WTC11 (cell line): ENCODE measurements around the gene ANO7.

Experiments used
- CREB1 ChIP-seq: sonication (generic); formaldehyde crosslinking; IDR thresholded peaks from 2 replicates; pipeline ENCODE4 v1.8.0; 2023; ENCODE audit warnings: mild to moderate bottlenecking, missing genetic modification reagents
- ETV6 ChIP-seq: sonication (generic); formaldehyde crosslinking; IDR thresholded peaks from 2 replicates; pipeline ENCODE4 v1.8.1; 2022; ENCODE audit warnings: mild to moderate bottlenecking, missing genetic modification reagents
- GABPB1 ChIP-seq: sonication (generic); formaldehyde crosslinking; IDR thresholded peaks from 2 replicates; pipeline ENCODE4 v1.8.1; 2023; ENCODE audit warnings: mild to moderate bottlenecking, missing genetic modification reagents
- IRF2 ChIP-seq: sonication (generic); formaldehyde crosslinking; IDR thresholded peaks from 2 replicates; pipeline ENCODE4 v1.8.0; 2022; ENCODE audit warnings: low read depth, missing genetic modification reagents, borderline replicate concordance
- MAX ChIP-seq: sonication (generic); formaldehyde crosslinking; IDR thresholded peaks from 2 replicates; pipeline ENCODE4 v1.8.0; 2022; ENCODE audit warnings: mild to moderate bottlenecking, missing genetic modification reagents
- NR3C1 ChIP-seq: sonication (generic); formaldehyde crosslinking; conservative IDR thresholded peaks from 2 replicates; pipeline ENCODE4 v1.8.1; 2023; ENCODE audit warnings: low read depth, mild to moderate bottlenecking, missing genetic modification reagents
- RELA ChIP-seq: sonication (generic); formaldehyde crosslinking; IDR thresholded peaks from 2 replicates; pipeline ENCODE4 v1.8.1; 2022; ENCODE audit warnings: missing genetic modification reagents, mild to moderate bottlenecking, borderline replicate concordance
- TP53 ChIP-seq: sonication (generic); formaldehyde crosslinking; IDR thresholded peaks from 2 replicates; pipeline ENCODE4 v1.8.1; 2023; ENCODE audit warnings: mild to moderate bottlenecking, missing genetic modification reagents
- USF1 ChIP-seq: sonication (generic); formaldehyde crosslinking; IDR thresholded peaks from 2 replicates; pipeline ENCODE4 v1.8.0; 2022; ENCODE audit warnings: mild to moderate bottlenecking, missing genetic modification reagents
- ZBTB43 ChIP-seq: sonication (generic); formaldehyde crosslinking; IDR thresholded peaks from 2 replicates; pipeline ENCODE4 v1.8.1; 2023; ENCODE audit warnings: mild to moderate bottlenecking, missing genetic modification reagents
- ZNF416 ChIP-seq: fragments of 250-450 bp; sonication (Bioruptor Pico); IDR thresholded peaks from 2 replicates; pipeline ENCODE4 v1.9.0; 2021; ENCODE audit warnings: mild to moderate bottlenecking, inconsistent platforms
- ZNF423 ChIP-seq: fragments of 250-450 bp; sonication (Bioruptor Pico); IDR thresholded peaks from 2 replicates; pipeline ENCODE4 v2.1.2; 2022; ENCODE audit warnings: mild to moderate bottlenecking, moderate library complexity
- TF ChIP-seq, protein P1 (sequence below): fragments of 200-600 bp; IDR thresholded peaks from 2 replicates; pipeline ENCODE4 v1.8.0; 2022; ENCODE audit warnings: antibody characterized with exemption

- TF ChIP-seq, protein P1, sequence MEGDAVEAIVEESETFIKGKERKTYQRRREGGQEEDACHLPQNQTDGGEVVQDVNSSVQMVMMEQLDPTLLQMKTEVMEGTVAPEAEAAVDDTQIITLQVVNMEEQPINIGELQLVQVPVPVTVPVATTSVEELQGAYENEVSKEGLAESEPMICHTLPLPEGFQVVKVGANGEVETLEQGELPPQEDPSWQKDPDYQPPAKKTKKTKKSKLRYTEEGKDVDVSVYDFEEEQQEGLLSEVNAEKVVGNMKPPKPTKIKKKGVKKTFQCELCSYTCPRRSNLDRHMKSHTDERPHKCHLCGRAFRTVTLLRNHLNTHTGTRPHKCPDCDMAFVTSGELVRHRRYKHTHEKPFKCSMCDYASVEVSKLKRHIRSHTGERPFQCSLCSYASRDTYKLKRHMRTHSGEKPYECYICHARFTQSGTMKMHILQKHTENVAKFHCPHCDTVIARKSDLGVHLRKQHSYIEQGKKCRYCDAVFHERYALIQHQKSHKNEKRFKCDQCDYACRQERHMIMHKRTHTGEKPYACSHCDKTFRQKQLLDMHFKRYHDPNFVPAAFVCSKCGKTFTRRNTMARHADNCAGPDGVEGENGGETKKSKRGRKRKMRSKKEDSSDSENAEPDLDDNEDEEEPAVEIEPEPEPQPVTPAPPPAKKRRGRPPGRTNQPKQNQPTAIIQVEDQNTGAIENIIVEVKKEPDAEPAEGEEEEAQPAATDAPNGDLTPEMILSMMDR: no peak
- TF ChIP-seq RELA (CRISPR knock-in tag) (no peak), TP53 (CRISPR knock-in tag) (no peak), IRF2 (CRISPR knock-in tag) (no peak), ZNF416 (no peak), MAX (CRISPR knock-in tag) (no peak), ZBTB43 (CRISPR knock-in tag) (no peak), USF1 (no peak), GABPB1 (CRISPR knock-in tag) (no peak), ETV6 (CRISPR knock-in tag) (no peak), CREB1 (CRISPR knock-in tag) (no peak), ZNF423 (CRISPR knock-in tag) (no peak), NR3C1 (CRISPR knock-in tag) (no peak)
Observed at GRCh38 chr2:241188361-241189092, at the start of gene ANO7.
